Measurements from ENCODE around the gene SRR. TPM values are rescaled to one million over a fixed set of nuclear protein-coding genes. Genes with fewer than 3 reads are reported as not detected.

The SRR gene
- total RNA-seq, 4 donors from 2014 or later = 2.1 to 27.2 (median 5.5) TPM

GRCh38 chr17:2323629-2324314 is 20.0 kb downstream of the SRR start:
- H3K4me3 ChIP-seq = no peak overlapping the region
- TF ChIP-seq POLR2A (IDR thresholded peaks at IDR 0.05) (no peak), CTCF (IDR thresholded peaks at IDR 0.05) (no peak)
- H3K27ac ChIP-seq = no peak overlapping the region
- H3K36me3 ChIP-seq = peaks cover 0 to 79% (median 0%) of the 10 kb centered on the region in 3 donors
- H3K27me3 ChIP-seq = no peaks in the 10 kb centered on the region
- no peaks in the 10 kb centered on the region for H3K4me1 ChIP-seq
- no peaks in the 10 kb centered on the region for H3K9me3 ChIP-seq
- DNase-seq = no peak

- Histone ChIP-seq H3K4me1 (peaks cover 0 to 11% (median 6%) of the 10 kb centered on the region in 4 donors), H3K4me3 (no peak overlapping the region), H3K36me3 (peaks cover 0 to 79% (median 0%) of the 10 kb centered on the region in 3 donors), H3K27ac (no peak overlapping the region), H3K9me3 (no peaks in the 10 kb centered on the region), H3K27me3 (no peaks in the 10 kb centered on the region)
- TF ChIP-seq CTCF (IDR thresholded peaks at IDR 0.05) (no peak), POLR2A (IDR thresholded peaks at IDR 0.05) (no peak)
- DNase-seq = no peak
Observed at GRCh38 chr17:2331303-2331702, 27.6 kb downstream of the SRR start.

GRCh38 chr17:2335726-2336214 is 32.0 kb downstream of the SRR start:
- TF ChIP-seq CTCF (IDR thresholded peaks at IDR 0.05) (no peak), POLR2A (IDR thresholded peaks at IDR 0.05) (no peak)
- H3K4me1 ChIP-seq = peaks cover 0 to 17% (median 6%) of the 10 kb centered on the region in 4 donors
- peaks cover 0 to 39% (median 0%) of the 10 kb centered on the region in 3 donors for H3K36me3 ChIP-seq
- peak overlapping the region; percentile 80 to 88 (median 85) for H3K27ac ChIP-seq
- no peak for DNase-seq
- H3K27me3 ChIP-seq = no peaks in the 10 kb centered on the region
- peak overlapping the region; percentile 85 to 97 (median 96) for H3K4me3 ChIP-seq
- no peaks in the 10 kb centered on the region for H3K9me3 ChIP-seq

GRCh38 chr17:2336215-2336851 is 32.6 kb downstream of the SRR start, which contains the start of gene TSR1:
TSS of gene TSR1 (minus strand) at chr17:2336457. CDS start at chr17:2336427, 30 bp downstream.
- H3K27ac ChIP-seq = peak within 1 kb of the TSS; percentile 80 to 88 (median 85)
- peaks cover 0 to 33% (median 0%) of the 10 kb centered on the region in 3 donors for H3K36me3 ChIP-seq
- H3K4me3 ChIP-seq = peak within 1 kb of the TSS; percentile 85 to 97 (median 96)
- no peaks in the 10 kb centered on the region for H3K9me3 ChIP-seq
- DNase-seq = peak; percentile 88 to 95 (median 92)
- TF ChIP-seq POLR2A (IDR thresholded peaks at IDR 0.05) = peak; percentile 81 to 87
- peak in 4 of 6 experiments; percentile 8 to 35 (median 17) for TF ChIP-seq CTCF (IDR thresholded peaks at IDR 0.05)
- H3K4me1 ChIP-seq = peaks cover 0 to 17% (median 6%) of the 10 kb centered on the region in 4 donors
- no peaks in the 10 kb centered on the region for H3K27me3 ChIP-seq

- Histone ChIP-seq H3K9me3 (no peaks in the 10 kb centered on the region), H3K36me3 (peaks cover 0 to 30% (median 0%) of the 10 kb centered on the region in 3 donors), H3K4me1 (peaks cover 0 to 17% (median 6%) of the 10 kb centered on the region in 4 donors), H3K27ac (peak within 1 kb of the TSS; percentile 80 to 88 (median 85)), H3K27me3 (no peaks in the 10 kb centered on the region), H3K4me3 (peak within 1 kb of the TSS; percentile 85 to 97 (median 96))
- TF ChIP-seq CTCF (IDR thresholded peaks at IDR 0.05) = no peak
- no peak for TF ChIP-seq POLR2A (IDR thresholded peaks at IDR 0.05)
- DNase-seq = peak; percentile 50 to 78 (median 71)
Observed at GRCh38 chr17:2336852-2337543, 33.2 kb downstream of the SRR start, which contains the start of gene SGSM2. TSS of gene SGSM2 (plus strand) at chr17:2337501. CDS start at chr17:2337689, 188 bp downstream.

All from Peyer's patch (tissue), 4 donors.